ENCODE measurements around the gene TLE4.

Gene TLE4

GRCh38 chr9:79684711-79685575 lies 113.2 kb downstream of the TLE4 start:
- H3K4me3 ChIP-seq (ENCODE audit: low read depth, low read length) = no peak overlapping the region

GRCh38 chr9:79685577-79685976 lies 113.8 kb downstream of the TLE4 start:
- no peak overlapping the region for H3K4me3 ChIP-seq (ENCODE audit: low read depth, low read length)

GRCh38 chr9:79686381-79687130 lies 114.8 kb downstream of the TLE4 start:
- H3K4me3 ChIP-seq (ENCODE audit: low read depth, low read length) = no peak overlapping the region

GRCh38 chr9:79687131-79687447 lies 115.3 kb downstream of the TLE4 start:
- no peak overlapping the region for H3K4me3 ChIP-seq (ENCODE audit: low read depth, low read length)

GRCh38 chr9:79688363-79688762 lies 116.6 kb downstream of the TLE4 start:
- no peak overlapping the region for H3K4me3 ChIP-seq (ENCODE audit: low read depth, low read length)

GRCh38 chr9:79689576-79689975 lies 117.8 kb downstream of the TLE4 start:
- no peak overlapping the region for H3K4me3 ChIP-seq (ENCODE audit: low read depth, low read length)

- no peak overlapping the region for H3K4me3 ChIP-seq (ENCODE audit: low read depth, low read length)
Observed at GRCh38 chr9:79691496-79691895, 119.7 kb downstream of the TLE4 start.

GRCh38 chr9:79692857-79693571 lies 121.2 kb downstream of the TLE4 start:
- H3K4me3 ChIP-seq (ENCODE audit: low read depth, low read length) = no peak overlapping the region

- H3K4me3 ChIP-seq (ENCODE audit: low read depth, low read length) = no peak overlapping the region
Observed at GRCh38 chr9:79693750-79694149, 122.0 kb downstream of the TLE4 start.

GRCh38 chr9:79694208-79694607 lies 122.4 kb downstream of the TLE4 start:
- H3K4me3 ChIP-seq (ENCODE audit: low read depth, low read length) = no peak overlapping the region

- H3K4me3 ChIP-seq (ENCODE audit: low read depth, low read length) = no peak overlapping the region
Observed at GRCh38 chr9:79694676-79695400, 123.1 kb downstream of the TLE4 start.

- no peak overlapping the region for H3K4me3 ChIP-seq (ENCODE audit: low read depth, low read length)
Observed at GRCh38 chr9:79695531-79696175, 123.9 kb downstream of the TLE4 start.

- H3K4me3 ChIP-seq (ENCODE audit: low read depth, low read length) = no peak overlapping the region
Observed at GRCh38 chr9:79698967-79699366, 127.2 kb downstream of the TLE4 start.

GRCh38 chr9:79699479-79699878 lies 127.7 kb downstream of the TLE4 start:
- no peak overlapping the region for H3K4me3 ChIP-seq (ENCODE audit: low read depth, low read length)

- H3K4me3 ChIP-seq (ENCODE audit: low read depth, low read length) = no peak overlapping the region
Observed at GRCh38 chr9:79700607-79701360, 129.0 kb downstream of the TLE4 start.

- H3K4me3 ChIP-seq (ENCODE audit: low read depth, low read length) = no peak overlapping the region
Observed at GRCh38 chr9:79701651-79702050, 129.9 kb downstream of the TLE4 start.

GRCh38 chr9:79705704-79706103 lies 133.9 kb downstream of the TLE4 start:
- no peak overlapping the region for H3K4me3 ChIP-seq (ENCODE audit: low read depth, low read length)

GRCh38 chr9:79706512-79706911 lies 134.7 kb downstream of the TLE4 start:
- no peak overlapping the region for H3K4me3 ChIP-seq (ENCODE audit: low read depth, low read length)

- H3K4me3 ChIP-seq (ENCODE audit: low read depth, low read length) = no peak overlapping the region
Observed at GRCh38 chr9:79707589-79707988, 135.8 kb downstream of the TLE4 start.

GRCh38 chr9:79708541-79708940 lies 136.8 kb downstream of the TLE4 start:
- H3K4me3 ChIP-seq (ENCODE audit: low read depth, low read length) = no peak overlapping the region

Data from iPS-11a (cell line).